Esophagus mucosa (tissue), 1 donor: ENCODE results near the gene PTPRG. TPM values are rescaled to one million over a fixed set of nuclear protein-coding genes. Genes with fewer than 3 reads are reported as not detected.

ENCODE experiments used
- ATAC-seq: fragments of 200-7000 bp; cut with Tn5 transposase; one replicate; pipeline ENCODE4 v1.9.1; 2020
- total RNA-seq: library from RNA; stranded (reverse); gene quantifications from one replicate; pipeline ENCODE4 v1.2.4, GENCODE V29; 2023
- donor health status: DM: yes; HTN: yes; CAD: no.

The PTPRG gene
- total RNA-seq, 1 donor from 2014 or later: 9.2 TPM

DNA sequence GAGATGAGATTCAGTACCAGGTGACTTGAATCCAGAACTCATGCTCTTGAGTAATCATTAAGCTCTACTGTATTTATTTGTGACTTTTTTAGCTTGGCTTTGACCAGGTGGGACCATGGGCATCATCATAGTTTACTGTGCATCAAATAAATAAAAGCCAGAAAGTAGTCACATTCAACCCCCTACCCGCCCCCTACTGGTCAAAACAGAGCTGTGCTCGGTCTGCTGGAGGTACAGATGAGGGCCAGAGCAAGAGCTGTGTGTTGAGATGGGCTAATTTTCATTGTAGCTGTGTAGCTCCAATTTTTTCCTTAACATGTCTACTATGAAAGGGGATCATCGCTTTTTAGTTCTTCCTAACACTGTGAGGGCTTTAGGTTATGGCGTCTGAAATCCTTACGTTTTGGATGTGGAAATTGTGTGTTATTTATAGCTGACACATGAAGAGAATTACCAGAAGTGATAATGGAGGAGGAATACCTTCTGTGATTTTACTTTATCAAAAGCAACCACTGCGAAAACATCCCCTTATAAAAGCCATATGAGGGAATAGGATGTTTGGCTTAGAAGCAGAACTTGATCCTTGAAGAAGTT lies 375.1 kb downstream of the PTPRG start:
- ATAC-seq: no peak

DNA sequence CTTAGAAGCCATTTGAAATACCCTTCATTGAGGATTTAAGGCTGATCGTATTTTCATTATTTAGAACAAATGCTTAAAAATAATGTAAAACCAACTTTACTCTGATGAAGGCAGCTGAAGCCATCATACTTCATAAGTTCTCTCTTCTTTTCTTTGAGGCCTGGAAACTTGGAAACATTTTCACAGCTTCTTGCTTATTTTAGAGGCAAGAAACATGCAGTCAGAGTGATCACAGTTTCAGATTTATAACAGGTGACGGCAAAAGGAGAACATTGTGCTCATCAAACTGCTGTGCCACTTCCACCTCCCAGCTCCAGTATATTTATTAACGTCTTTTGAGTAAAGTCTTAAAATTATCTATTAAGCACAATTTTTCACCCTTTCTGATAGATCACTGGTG lies 376.1 kb downstream of the PTPRG start:
- no peak for ATAC-seq

DNA sequence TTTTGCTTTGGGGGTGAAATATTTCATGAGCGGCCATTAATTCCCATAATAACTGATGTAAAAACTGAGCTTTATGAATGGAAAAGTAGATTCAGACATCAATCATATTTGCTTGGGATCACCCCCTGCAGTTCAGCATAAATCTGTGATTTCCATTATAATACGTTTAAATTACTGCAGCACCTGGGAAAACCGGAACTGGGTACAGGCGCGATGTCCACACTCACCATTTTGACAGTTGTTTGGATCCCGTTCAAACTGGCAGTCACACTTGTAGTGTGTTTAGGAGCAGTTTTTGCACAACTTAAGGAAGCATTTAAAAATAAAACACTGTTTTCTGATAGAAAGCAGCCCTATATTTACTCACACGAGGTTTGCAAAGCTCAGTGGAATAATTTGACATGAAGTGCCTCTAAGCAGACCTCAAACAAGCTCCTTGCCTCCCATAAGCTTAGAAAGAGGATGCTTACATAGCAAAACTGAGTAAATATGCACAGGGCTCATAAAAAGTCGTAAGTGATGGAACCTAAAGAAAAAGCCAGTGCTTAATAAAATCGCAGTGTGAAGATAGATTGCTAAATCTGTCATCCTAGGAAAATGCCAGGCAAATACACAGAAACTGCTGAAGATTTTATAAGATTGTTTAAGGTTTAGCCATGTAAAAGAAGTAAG lies 377.6 kb downstream of the PTPRG start:
- no peak for ATAC-seq

DNA sequence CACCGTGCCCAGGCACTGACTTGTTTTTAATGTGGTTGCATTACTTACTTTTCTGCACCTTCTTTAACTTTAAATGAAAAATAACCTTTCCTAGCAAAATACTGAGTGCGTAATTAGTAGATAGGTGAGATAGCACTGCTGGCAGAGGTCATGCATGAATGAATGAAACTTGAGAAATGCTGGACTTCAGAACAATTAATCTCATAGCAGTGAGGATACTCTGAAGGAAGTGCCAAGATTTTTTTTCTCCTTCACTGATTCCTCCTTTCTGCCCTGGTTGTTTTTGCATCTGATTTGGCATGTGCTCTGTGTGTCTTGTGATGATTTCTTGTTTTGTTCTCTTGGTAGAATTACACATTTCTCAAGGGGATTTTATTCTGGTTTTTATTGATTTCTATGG lies 378.9 kb downstream of the PTPRG start:
- no peak for ATAC-seq

DNA sequence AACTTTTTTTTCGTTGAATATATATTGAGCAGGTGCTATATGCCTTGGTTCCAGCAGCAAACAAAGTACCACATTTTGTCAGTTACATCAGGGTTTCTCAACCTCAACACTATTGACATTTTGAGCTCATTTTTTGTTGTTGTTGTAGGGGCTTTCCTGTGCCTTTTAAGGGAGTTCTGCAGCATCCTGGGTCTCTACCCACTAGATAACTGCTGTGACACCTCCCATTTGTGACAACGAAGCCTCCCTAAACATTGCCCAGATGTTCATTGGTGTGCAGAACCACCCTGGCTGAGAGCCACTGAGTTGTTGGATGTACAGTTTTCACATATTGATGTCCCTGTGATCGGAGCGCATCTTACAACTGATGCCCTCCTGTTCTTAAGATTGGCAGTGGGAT lies 382.6 kb downstream of the PTPRG start:
- ATAC-seq: no peak

DNA sequence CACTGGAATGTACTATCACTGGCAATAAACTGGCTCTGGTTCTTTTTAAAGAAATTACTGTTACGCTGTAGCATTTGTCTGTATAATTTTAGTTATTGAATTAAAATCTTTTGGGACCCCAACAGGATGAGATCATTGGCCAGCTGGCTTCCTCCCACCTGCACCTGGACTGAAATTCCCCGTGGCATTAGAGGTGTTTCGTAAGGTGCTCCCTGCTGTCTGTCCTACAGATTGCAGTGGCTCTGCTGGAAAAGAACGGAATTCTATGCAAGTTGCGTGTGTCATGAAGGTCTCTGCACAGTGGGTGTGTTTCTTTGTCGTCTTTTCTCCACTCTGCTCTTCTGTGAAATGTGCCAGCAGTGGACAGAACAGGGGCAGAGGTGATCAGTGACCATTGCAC lies 383.4 kb downstream of the PTPRG start:
- no peak for ATAC-seq

DNA sequence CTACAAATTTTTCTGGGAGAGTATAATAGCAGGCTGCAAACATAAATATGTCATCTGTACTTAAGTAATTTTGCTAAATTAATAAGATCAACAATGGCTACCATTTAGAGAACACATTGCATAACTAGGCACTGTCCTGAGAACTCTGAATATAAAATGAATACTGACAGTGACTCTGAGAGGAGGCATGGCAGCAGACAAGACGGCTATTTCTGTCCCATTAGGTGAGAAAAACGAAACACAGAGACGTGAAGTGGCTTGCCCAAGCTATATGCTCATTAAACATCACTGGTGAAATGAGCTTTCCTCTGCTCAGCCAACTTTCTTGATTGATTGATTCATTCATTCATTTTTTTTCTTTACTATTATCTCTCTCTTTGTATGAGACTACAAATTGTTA lies 384.3 kb downstream of the PTPRG start:
- ATAC-seq: no peak

DNA sequence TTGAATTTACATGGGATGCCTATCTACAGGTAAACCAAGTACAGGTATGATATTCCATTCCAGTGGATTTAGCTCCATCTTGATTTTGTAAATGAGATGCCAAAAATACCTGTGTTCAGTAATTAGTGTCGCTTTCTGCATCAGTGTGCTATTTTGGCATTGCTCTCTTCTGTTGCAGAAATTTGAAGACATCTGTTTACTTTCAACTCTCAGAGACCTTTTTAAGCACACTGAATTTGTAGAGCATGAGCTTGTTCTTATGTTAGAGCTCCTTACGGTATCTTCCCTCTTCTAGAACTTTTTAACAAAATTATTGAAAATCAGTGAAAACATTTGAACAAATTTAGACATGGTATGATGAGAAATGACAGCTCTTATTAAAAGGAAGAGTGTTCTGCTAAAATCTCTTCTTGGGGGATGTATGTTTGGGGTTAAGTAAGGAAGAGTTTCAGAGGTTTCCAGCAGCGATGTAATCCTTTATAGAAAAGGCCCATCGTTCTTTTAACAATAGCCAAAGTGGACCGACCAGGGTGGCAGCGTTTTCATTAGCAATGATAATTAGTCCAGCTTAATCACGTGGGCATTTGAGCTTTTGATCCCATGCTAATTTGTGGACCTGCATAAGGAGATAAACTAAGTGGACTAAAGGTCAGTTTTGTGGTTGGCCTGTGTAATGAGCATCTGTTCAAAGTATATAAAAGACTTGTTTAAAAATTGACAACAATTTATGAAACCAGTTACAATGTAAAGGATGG lies 385.4 kb downstream of the PTPRG start:
- no peak for ATAC-seq

DNA sequence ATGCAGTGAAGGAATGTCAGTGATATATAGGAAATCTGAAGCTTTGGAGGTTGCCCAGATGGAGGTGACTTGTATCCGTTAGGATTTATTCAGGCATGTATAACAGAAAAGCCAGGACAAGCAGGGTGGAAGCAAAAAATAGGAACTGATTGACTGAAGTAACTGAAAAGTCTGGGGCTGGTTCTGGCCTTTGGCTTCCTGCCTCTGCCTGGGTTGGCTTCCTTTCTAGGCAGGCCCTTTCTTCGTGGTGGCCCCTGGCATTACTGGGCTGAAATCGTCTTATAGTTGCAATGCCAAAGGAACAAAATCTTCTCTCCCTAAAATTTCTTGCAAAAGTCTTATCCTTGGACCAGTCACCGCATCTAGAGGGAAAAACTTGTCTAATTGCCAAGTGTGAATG lies 386.1 kb downstream of the PTPRG start:
- ATAC-seq: no peak

DNA sequence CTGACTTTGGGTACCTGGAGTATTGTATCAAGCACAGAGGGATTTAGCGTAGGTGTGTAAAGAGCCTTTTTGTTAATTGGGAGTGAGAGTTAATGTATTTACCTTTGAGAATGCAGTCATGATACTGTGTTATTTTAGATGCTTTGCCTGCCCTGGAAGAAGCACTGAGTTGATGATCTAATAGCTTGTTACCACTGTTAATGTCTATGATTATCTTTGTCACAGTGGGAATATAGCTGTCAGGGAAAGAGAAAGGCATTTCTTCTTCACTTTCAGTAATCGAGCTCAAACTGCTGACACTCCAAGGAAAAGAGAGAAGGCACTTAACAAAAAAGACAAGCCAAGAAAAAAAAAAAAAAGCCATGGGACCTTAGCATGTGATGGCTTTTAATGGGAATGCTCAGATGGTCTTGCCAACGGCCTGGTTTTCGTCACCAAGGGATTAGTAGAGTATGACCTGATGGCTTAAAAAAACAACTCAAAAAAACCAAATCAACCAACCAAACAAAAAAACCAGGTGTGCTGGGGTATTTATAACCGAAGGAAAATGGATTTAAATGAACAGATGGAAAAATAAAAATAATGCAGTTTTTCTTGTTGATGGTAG lies 387.4 kb downstream of the PTPRG start:
- ATAC-seq: no peak

DNA sequence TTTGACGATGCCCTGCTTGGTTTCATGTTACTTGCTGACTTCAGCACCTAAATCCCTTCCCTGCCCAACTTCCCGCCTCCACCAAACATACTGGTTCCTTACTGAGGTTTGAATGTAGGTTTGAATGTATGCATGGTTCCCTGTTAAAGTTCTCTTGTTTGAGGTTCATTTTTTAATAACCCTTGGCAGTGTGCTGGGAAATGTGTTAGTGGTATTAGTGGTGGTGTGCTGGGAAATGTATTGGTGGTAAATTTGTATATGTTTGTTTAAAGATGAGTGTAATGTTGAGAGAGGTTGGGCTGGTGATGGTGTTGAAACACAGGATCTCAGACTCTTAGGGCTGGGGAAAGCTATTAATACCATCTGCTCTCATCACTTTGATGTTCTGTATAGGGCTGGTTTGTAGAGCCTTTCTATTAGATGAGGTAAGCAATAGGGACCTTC lies 392.7 kb downstream of the PTPRG start:
- ATAC-seq: peak; percentile 26

DNA sequence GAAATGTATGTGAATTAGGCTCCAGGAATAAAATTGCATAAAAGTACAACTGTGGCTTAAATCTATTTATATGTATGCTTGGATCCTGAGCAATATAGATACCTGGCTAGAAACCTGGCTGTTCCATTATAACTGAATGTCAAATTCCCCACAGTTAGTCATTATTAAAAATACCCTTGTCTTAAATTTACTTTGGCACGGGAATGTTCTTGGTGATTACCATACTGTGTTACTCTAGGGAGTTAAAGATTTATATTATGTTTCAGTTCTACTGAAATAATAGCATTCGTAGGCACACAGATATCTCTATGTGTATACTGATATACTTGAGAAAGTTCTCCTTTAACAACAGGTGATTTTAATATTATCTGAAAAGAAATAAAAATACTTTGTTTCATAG lies 394.1 kb downstream of the PTPRG start:
- ATAC-seq: no peak

DNA sequence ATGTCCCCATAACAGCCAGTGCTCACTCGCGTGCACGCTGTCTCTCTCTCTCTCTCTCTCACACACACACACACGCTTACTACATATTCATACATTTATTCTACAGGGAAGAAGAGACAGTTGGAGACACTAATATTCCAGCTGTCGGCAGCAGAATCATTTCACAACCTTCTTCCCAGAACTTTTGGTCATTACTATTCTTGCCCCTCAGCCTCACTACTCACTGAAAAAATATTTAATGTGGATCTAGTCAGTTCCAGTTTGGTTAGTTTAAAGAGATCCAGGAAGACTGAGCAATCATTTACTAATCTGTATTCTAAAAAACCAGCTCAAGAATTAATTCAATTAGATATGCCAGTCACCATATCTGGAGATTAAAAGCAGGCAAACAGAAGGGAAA lies 394.9 kb downstream of the PTPRG start:
- peak; percentile 67 for ATAC-seq

DNA sequence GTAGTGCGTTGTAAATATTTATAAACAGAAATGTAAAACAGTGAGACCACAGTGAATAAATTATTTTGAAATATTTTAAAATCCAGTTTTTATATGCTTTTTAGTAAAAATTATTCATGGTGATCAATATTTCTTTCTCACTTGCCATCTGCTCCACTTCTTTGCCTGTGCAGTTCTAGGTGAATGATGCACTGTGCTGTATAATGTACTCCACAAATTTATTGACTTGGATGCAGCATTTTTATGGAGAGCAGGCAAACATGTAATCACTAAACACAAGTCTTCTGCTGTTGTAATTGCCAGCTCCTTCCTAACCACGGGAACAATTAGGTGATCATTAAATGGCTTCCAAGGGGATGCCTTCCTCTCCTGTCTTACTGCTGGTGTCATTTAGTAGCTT lies 395.9 kb downstream of the PTPRG start:
- ATAC-seq: no peak

DNA sequence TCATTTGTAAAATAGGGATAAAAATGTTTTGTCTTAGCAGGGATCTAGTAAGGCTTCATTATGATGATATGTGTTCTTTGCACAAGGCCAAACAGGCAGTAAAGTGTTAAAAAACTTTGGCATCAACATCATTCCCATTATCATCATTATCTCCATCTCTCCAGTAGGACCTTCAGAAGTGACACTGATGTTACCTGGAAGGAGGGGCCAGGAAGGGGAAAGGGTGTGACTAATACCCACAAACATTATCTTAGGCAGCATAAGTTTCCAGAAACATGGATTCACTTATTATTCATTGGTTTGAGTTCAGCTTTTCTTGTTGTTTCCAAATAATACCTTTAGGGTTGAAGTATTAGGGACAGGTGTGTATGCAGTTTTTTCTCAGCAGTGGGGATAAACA lies 399.6 kb downstream of the PTPRG start:
- no peak for ATAC-seq

DNA sequence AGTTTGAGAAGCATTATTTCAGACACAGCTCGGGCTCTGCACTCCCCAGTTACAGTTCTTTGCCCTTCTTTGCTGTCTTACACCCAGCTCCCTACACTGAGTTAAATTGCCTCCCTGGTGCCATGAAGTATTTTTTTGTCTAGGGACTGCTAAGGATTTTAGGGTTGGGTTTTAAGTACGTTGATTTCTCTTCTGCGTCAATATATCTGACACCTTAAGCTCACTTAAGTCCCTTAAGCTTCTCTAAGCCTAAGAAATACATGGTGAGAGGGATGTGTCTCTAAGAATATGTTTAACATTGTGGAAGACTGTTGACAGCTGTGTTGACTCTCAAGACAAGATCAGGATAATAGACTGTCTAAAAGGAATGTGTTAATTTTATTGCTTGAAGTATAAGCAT lies 400.5 kb downstream of the PTPRG start:
- peak; percentile 64 for ATAC-seq

DNA sequence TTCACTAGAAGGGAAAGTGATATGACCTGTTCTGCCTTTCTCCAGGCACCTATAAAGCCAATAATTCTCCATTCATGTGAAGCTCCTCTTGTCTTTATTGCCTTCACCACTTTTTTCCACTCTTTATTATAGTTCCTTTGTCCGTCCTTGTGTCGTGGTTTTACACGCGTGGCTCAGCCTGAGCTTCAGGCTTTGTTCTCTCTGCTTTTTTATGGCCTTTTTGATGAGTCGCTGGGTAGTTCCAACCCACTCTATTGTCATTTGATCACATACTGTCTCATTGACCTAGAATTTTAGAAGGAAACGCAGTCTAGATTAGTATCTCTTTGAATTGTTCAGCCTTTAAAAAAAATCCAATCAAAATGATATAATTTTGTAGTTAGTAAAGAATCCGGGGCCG lies 403.2 kb downstream of the PTPRG start:
- no peak for ATAC-seq

DNA sequence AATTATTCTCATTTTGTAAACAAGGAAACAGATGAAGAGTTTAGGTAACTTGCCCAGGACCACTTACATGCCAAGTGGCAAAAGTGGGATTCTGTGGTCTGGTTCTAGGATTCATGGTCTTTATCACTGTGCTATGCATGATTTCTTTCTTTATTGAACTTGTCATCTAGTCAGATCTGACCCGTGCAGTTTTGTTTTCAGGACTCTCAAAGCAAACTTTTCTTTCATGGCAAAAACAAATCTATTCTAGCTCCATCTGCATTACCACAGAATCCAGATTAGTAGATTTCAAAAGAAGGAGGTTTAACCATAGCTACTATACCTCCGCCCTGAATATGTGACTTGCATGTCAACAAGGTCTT lies 404.4 kb downstream of the PTPRG start:
- ATAC-seq: peak; percentile 41

DNA sequence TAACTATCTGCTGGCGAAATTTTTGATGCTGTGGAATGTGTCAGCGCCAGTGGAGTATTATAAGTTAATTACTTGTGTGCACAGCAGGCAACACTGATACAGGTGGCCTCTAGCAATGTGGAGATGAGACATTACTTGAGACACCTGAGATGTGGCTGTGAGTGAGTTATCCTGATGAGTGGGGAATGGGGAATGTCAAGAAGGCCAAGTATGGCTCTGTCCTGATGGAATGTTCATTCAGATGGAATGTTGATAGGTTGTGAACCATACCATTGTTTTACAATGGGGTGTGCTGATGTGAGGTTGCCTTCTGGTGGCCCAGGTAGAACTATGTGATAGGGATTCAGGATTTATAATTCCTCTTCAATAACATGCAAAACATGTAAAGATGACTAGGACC lies 404.8 kb downstream of the PTPRG start:
- ATAC-seq: no peak

DNA sequence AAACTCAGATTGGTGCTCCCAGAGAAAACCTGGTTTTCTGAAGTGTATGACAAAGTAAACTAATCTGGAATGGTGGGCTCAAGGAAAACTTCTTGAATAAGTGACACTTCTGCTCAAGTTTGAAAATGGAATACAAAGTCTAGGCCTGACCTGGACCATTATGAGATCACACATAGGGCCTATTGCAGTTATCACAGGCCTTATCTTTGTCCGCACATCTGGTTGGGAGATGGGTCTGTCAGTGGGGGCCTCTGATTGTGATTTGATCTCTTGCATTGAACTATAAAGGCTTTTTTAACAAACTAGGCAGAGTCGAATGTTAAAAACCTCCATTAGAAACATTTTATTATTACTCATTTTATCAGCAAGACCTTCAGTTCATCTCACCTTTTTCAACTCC lies 405.6 kb downstream of the PTPRG start:
- ATAC-seq: no peak

DNA sequence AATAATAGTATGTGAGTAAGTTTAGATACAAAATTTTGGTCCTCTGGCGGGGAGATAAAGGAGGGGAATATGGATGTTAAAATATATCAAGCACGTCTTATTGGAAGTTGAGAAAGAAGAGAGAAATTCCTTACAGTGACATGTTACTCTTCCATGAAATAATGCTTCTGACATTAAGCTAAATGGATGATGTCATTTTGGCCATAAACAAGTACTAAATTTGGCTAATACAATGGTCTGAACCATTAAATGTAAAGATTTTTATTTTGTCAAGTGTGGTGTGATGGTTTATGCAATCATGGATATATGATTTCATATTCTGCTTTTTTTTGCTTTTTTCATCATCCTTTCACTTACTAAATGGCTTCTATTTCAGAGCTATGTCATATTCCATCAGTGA lies 406.6 kb downstream of the PTPRG start:
- no peak for ATAC-seq

DNA sequence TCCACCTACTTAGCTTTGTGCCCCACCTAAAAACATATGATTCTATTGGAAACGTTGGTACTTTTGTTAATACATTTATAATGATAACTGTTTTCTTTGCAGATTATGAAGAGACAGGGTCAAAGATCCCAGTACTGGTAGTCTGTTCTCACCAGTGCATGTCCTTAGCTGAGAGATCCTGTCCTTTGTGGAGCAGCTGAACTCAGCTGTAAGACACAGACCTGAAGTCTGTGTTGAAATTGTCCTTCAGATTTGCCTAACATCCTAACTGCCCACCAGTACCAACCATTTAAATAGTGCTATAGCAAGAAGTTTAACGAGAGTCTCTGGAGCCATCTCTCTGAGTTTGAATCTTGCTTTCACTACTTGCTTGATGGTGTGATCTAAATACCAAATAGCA lies 413.3 kb downstream of the PTPRG start:
- no peak for ATAC-seq

DNA sequence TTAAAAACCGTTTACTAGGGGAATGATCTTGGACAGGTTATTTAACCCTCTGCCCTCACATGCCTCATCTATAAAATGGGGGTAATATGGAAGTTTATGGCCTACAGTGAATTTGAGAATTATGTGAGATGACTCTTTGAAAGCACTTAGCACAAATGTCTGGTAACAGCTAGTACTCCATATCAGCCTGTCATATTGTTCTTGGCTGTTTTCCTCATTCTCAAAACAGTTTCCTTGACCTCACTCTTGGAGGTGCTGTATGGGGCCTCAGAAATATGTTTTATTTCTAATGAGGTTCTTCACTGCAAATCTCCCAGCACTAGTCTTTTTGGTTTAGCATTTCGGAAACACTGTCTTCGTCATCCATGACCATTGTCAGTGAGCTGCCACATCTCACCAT lies 413.8 kb downstream of the PTPRG start:
- no peak for ATAC-seq

DNA sequence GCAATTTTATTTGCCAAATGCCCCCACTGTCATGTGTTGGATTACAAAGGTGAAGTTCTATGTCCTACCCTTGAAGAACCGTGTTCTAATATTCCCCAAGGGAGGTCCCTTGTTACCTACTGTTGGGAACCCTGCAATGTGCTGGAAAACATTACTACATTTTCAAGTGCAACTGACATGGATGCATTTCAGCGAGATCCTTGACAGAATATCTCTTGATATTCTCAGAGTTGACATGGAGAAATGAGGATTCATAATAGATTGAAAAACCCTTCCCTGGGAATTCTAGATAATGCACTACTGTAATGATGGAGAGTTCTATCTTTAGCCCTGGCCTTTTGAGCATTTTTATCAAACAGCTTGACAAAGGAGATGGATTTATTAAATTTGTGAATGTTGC lies 414.6 kb downstream of the PTPRG start:
- ATAC-seq: no peak
